ENCODE data around the gene SIAH1.
"Not testable (repeated sequence)": the region's sequence is repeated elsewhere in the genome, so short reads cannot be mapped to it uniquely, and the experiment has no call there.

Gene SIAH1

DNA sequence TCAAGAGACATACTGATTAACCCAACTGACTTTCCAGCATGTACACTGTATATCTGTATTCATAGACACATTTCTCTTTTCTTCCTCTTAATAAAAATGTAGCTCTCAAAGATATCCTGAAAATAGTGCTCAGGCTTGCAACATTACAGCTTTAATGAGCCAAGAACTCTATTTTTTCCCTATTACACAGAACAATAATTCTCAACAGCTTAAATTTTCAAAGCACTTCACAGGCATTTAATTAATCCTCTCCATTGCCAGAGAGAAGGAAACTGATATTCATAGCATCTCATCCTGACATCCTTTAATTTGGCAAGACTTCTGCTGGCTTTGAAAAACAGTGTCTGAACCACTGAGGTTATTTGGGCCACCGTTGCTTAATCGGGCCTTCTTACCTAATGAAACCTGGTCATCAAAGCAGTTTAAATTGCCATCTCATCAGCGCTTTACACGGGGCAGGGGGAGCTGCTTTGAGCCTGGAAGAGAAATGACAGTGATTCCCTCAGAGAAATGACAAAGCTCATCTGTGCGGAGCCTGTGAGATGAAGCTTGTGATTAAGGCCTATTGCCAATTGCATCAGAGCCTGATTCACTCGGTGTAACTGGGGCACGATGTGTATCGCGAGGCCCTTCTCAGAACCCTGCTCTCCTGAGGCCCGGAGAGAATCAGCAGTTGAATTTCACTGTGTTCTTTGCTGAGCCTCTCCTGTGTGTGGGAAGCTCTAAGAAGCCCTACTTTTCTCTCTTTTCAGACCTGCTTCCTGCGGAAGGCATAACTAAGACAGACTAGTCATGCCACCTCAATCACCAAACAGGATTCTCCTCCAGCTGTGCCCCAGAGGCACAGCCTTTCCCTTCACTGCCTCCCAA is 8.5 kb upstream of the SIAH1 start:
- in situ Hi-C loops (cut with MboI; ENCODE audit: low sequenced_read_pairs), result no loop called here

DNA sequence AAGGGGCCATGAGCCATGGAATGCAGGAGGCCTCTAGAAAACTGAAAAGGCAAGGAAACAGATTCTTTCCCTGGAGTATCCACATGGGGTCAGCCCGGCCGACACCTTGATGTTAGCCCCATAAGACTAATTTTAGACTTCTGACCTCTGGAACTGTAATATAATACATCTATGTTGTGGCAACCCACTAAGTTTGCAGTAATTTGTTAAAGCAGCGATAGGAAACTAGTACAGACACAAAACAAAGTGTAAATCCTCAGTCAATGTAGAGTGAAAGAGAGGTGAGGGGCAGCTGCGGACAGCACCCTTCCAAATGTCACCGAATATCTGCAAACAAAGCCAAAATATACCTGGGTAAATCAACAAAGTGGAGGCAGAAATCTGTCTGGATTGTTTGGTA is 7.2 kb upstream of the SIAH1 start:
- in situ Hi-C loops (cut with MboI; ENCODE audit: low sequenced_read_pairs), result no loop called here

DNA sequence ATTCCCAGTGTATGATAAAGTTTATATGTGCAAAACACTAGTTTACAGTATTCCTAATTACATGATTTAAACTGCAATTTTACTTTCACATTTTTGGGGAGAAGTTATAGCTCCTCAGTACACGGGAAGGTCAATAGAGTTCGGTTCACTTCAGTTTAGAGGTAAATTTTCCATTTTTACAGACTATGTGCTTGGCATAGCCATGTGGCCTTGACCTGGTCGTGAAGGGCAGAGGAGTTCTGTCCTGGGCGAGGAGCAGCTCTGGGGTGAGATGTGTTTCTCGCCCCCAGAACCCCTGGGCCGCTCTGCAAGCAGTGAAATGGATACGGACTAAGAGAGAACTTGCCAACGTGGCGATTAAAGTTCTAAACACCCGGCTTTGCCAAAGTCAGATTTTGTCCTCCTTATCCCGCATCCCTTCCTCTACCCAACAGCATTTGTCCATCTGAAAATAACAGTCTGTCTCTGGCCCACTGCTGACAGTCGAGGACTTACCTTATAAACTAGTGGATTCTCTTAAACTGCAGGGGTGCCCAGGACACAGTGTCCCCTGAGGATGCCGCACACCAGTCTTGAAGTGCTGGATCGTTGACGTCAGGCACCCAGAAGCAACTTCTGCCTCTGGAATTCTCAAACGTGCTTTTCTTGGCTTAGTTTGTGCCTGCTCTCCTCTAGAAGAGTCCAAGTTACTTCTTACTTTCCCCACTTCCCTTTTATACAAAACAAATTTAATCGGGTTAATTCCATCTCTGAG is 1.5 kb upstream of the SIAH1 start:
- in situ Hi-C loops (cut with MboI; ENCODE audit: low sequenced_read_pairs), result no loop called here

DNA sequence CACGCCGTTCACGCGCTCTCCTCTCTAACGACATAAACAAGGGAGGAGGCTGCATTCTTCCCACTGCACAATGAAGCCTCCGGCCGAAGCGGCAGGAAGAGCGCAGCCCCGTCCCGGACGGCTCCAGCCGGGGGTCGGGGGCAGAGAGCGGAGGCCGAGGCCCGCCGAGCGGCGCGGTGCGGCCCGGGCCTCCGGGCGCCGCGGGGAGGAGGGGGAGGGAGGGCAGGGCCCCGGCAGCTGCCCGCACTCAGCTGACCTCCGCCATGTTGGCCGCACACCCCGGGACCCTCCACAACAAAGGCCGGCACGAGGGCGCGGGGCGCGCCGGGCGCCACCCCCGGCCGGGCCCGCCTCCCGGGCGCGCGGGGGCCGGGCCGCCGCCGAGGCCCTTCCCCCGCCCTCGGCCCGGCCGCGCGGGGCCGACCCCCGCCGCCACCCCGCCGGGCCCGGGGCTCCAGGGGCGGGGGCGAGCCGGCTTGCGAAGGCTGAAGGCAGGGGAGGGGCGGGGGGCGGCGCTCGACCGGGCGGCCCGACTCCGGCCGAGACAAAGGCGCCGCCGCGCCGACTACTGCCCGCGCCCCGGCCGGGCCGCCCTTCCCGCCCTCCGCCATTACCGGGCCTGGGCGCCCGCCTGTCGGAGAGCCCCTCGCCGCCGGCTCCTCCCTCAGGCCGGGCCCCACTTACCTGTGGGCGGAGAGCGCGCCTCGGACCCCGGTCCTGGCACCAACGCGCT is 527 bp downstream of the SIAH1 start:
- in situ Hi-C loops (cut with MboI; ENCODE audit: low sequenced_read_pairs), result no loop called here

DNA sequence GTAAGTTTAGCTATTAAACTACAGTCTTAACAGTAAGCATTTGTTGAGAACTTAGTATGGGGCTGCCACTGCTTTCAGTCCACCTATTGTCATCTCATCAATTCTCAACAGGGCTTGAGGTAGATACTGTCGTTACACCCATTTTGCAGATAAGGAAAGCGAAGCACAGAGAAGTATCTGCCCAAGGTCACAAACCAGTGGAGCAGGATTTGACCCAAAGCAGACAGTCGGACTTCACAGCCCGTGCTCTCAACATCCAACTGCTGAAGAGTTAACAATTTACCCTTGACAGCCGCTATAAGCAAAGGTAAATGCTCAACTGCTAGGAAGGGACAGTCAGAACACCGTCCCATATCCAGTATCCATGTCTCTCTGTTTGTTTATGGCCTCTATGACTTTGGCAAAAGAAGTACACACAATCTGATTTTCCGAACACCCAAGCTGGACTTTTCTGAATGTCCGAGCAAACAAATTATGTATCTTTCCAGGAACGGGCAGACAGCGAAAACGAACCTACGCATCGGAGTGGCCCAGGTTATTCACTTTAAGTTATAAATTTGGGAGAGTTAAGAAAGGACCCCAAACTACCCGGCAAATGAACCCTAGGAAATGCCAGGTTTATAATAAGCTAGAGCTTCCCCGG is 1.2 kb downstream of the SIAH1 start:
- in situ Hi-C loops (cut with MboI; ENCODE audit: low sequenced_read_pairs), result no loop called here

DNA sequence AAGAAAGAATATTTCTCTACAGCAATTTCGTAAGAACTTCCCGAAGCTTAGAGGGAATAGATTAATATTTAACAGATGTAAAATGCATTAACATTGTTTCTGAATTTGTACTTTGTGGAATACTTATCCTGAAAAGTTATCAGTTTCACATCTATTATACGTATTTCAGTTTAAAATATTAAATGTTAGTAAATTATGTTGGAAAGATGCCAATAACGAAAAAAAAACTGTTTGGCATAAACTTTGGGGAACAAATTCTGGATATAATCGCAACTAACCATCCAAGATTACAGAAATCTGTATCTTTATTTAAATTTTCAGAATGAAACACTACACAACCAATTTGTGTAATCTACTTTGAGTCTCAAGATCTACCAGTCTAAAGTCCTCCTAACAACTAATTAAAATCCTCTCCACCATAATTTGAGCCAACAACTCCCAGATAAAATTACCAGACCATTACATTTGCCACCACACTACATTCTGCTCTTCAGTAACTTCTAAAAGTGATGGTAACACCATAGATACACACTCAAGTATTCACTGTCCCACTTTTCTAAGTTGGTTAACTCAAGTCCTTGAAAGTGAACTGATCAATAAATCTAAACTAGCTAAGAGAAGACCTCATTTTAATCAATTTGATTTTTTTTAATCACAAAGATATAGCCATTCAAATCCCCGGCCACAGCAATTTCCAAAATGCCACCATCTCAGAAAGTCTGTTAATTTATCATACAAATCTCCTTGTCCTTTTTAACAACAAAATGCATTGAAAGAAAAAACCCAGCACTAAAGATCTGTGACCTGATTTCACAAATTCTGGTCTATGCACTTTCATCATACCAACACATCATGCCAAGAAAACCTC is 2.0 kb downstream of the SIAH1 start:
- in situ Hi-C loops (cut with MboI; ENCODE audit: low sequenced_read_pairs), result no loop called here

DNA sequence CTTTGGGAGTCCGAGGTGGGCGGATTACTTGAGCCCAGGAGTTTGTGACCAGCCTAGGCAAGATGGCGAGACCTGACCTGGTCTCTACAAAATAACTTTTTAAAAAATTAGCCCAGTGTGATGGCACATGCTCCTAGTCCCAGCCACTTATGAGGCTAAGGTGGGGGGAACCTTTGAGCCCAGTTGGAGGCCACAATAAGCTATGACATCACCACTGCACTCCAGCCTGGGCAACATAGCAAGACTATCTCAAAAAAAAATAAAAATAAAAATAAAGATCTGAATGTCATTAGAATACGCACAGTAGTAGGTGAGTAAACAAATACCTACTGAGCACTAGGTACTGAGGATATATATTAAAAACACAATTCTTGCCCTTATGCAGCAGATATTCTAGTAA is 3.1 kb downstream of the SIAH1 start:
- in situ Hi-C loops (cut with MboI; ENCODE audit: low sequenced_read_pairs), result no loop called here

DNA sequence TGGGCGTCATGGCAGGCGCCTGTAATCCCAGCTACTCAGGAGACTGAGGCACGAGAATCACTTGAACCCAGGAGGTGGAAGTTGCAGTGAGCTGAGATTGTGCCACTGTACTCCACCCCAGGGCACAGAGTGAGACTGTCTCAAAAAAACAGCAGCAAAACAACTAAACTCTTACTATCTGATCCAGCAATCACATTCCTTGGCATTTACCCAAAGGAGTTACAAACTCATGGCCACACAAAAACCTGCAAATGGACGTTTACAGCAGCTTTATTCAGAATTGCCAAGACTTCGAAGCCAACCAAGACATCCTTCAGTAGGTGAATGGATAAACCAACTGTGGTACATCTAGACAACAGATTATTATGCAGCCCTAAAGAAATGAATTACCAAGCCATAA is 4.0 kb downstream of the SIAH1 start:
- in situ Hi-C loops (cut with MboI; ENCODE audit: low sequenced_read_pairs), result no loop called here

DNA sequence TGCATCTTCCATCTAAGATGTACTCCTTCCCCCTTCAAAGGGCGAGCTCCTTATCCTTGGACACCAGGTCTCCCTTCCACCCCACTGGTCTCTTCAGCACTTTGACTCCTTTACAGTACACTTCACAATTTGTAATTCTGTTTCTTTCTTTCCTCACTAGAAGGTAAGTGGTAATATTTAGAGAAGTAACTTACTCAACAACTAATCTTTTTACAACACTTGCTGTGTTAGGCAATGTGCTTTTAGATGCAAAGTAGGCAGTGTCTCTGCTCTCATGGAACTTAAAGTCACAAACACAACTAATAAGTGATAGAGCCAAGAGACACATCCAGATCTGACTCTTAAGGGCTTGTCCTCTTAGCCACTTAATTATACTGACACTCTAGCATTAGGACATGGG is 6.4 kb downstream of the SIAH1 start:
- in situ Hi-C loops (cut with MboI; ENCODE audit: low sequenced_read_pairs), result no loop called here

DNA sequence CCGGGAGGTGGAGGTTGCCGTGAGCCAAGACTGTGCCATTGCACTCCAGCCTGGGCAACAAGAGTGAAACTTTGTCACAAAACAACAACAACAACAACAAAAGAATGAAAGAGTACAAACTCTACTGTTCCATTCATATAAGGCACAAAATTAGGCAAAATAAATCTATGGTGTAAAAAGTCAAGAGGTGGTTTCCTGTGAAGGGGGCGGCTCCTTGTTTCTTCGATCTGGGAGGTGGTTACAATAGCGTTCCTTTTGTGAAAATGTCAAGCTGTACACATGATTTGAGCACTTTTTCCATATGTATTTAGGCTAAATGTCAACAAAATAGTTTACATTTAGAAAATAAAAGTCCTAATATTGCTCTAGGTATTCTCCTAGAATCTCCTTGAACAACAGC is 6.9 kb downstream of the SIAH1 start:
- in situ Hi-C loops (cut with MboI; ENCODE audit: low sequenced_read_pairs), result no loop called here

DNA sequence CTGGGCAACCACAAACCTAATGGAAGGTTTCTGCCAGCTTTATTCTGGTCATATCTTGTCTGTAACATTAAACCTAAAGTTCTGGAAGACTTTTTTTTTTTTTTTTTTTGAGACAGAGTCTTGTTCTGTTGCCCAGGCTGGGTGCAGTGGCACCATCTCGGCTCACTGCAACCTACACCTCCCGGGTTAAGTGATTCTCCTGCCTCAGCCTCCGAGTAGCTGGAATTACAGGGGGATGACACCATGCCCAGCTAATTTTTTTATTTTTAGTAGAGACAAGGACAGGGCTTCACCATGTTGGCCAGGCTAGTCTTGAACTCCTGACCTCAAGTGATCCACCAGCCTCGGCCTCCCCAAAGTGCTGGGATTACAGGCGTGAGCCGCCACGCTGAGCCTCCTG is 7.9 kb downstream of the SIAH1 start:
- in situ Hi-C loops (cut with MboI; ENCODE audit: low sequenced_read_pairs), result not testable (repeated sequence)

DNA sequence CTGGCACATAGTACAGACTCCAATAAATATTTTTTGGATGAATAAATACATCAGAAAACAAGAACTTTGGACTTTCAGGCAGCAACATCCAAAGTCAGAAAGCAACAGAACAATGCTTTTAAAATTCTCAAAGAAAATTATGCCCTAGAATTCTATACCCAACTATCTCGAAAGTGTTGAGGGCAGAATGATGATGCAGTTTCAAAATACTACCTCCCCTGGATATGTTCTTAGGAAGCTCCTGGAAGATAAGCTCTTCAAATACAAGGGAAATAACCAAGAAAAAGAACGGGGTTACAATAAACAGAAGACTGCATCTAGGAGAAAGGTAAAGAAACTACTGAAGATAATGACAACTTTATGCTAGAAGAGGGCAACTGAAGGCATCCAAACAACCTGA is 11.0 kb downstream of the SIAH1 start:
- in situ Hi-C loops (cut with MboI; ENCODE audit: low sequenced_read_pairs), result loop anchor here (25.0 kb wide), 1 partner anchor 163 kb away; no protein-coding TSS in a partner anchor

DNA sequence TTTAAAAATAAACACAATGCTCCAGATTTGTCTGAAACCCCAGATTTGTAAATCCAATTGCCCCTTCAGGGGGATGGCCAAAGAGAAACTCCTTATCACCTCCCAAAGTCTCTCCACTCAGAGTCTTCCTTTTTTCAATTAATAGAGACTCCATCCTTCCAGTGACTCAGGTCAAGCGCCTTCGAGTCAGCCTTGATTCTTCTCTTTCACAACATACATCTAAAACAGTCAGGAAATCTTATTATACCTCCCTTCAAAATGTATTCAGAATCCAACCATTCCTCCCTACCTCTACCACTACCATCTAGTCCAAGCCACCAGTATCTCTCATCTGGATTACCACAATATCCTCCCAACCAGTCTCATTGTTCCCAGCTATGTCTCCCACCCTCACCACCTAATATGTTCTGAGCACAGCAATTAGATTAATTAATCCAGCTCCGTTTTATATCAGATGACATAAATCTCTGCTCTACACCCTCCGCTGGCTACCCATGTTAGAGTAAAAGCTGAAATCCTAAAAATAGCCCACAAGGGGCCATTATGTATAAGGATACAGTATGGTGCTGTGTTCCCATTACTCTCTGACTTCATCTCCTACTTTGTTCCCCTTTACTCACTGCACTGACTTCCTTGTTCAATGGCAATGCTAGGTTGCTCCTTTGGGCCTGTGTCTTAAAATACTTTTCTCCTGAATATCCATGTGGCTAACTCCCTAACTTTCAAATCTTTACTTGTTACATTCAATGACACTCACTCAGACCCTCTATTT is 11.8 kb downstream of the SIAH1 start:
- in situ Hi-C loops (cut with MboI; ENCODE audit: low sequenced_read_pairs), result loop anchor here (25.0 kb wide), 1 partner anchor 164 kb away; no protein-coding TSS in a partner anchor

DNA sequence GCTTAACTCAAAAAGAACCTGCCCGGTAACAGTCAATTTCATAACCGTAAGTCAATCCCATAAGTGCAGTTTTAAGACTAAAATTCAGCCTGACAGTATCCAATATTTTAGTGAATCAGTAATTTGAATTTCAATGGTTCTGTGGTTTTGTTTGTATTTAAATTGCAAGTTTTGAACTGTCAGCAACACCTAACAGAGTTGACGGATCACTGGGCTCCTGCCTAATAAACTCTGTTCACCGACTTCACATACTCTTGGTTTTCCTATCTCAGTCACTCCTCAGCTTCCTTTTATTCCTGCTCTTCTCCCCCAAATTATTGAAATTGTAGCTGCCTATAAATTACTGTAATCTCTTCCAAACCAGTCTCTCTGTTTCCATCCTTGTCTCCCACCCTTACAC is 12.5 kb downstream of the SIAH1 start:
- in situ Hi-C loops (cut with MboI; ENCODE audit: low sequenced_read_pairs), result loop anchor here (25.0 kb wide), 1 partner anchor 165 kb away; no protein-coding TSS in a partner anchor

DNA sequence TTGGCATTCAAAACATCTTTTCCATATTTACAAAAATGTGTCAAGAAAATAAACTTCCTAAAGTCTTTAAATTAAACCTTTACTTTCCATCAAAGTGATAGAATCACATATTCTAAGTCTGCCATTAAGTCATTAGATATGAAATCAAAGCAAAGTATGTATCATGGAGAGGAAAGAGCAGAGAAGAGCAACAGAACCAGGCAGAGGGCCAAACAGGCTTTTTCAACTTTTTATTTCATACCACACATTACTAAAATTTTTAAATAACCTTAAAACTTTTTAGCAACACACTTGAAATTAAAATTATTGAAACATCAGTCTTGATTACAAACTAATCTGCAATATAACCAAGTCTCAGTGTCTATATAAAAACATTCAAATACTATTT is 13.8 kb downstream of the SIAH1 start:
- in situ Hi-C loops (cut with MboI; ENCODE audit: low sequenced_read_pairs), result loop anchor here (25.0 kb wide), 1 partner anchor 166 kb away; no protein-coding TSS in a partner anchor

DNA sequence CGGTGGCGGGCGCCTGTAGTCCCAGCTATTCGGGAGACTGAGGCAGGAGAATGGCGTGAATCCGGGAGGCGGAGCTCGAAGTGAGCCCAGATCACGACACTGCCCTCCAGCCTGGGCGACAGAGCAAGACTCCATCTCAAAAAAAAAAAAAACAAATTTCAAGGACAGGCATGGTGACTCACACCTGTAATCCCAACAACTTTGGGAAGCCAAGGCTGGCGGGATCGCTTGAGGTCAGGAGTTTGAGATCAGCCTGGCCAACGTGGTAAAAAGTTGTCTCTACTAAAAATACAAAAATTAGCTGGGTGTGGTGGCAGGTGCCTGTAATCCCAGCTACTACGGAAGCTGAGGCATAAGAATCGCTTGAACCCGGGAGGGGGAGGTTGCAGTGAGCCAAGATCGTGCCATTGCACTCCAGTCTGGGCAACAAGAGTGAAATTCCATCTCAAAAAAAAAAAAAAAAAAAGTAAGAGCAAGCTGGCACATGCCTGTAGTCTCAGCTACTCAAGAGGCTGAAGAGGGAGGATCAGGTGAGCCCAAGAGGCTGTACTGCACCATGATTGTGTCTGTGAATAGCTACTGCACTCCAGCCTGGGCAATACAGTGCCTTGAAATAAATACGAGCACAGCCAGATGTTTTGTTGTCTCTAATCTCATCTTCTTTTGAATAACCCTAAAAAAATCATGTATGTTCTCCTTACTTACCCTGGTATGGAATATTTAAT is 14.4 kb downstream of the SIAH1 start:
- in situ Hi-C loops (cut with MboI; ENCODE audit: low sequenced_read_pairs), result loop anchor here (25.0 kb wide), 1 partner anchor 166 kb away; no protein-coding TSS in a partner anchor

DNA sequence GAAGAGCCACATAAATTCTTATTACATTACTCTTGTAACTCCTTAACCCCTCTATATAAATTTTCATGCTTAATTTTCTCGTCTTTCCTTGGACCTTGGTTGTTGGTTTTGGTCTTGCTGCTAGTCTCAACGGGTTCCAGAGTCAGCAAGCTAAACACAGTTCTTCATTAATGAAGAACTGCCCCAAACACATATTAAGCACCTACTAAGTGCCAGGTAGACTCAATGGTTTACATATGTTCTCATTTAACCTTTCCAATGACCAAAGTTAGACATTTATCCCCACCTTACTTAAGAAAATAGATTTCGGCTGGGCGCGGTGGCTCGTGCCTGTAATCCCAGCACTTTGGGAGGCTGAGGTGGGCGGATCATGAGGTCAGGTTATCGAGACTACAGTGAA is 15.0 kb downstream of the SIAH1 start:
- in situ Hi-C loops (cut with MboI; ENCODE audit: low sequenced_read_pairs), result loop anchor here (25.0 kb wide), 1 partner anchor 167 kb away; no protein-coding TSS in a partner anchor

DNA sequence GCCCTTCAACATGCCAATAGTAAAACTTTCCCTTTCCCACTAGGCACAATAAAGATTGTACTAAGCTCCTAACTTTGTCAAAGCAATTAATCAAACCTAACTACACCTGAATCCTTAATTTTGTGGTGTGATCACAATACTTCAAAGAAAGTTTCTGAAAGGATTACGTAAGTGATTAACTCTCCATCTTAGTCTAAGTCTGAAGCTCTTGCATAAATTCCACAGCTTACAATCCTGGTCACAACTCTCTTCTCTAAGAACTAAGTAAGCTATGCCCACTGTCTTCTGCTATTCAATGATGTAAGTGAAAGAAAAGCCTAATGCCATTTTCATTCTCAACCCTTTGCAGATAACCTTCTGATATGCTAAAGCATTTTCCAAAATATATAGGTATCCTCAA is 15.4 kb downstream of the SIAH1 start:
- in situ Hi-C loops (cut with MboI; ENCODE audit: low sequenced_read_pairs), result loop anchor here (25.0 kb wide), 1 partner anchor 168 kb away; no protein-coding TSS in a partner anchor

Measured in HL-60/S4 treated with phorbol 12-myristate 13-acetate at 8.2 ng/mL for 4 days and 3 days (cell line).